ENCODE measurements around the gene CCP110.

Gene CCP110

DNA sequence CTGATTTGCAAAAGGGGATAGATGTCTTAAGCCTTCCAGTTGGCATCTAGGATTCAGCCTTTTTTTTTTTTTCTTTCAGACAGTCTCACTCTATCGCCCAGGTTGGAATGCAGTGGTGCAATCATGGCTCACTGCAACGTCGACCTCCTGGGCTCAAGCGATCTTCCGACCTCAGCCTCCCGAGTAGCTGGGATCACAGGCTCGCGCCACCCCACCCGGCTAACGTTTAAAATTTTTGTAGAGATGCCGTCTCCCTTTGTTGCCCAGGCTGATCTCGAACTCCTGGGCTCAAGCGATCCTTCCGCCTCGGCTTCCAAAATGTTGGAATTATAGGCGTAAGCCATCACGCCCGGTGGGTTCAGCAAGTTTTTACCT lies 571 bp upstream of the CCP110 start:
- H2AFZ ChIP-seq (ENCODE audit: low read length) = no peak overlapping the region
- H3K79me2 ChIP-seq (ENCODE audit: insufficient read depth, low read length) = peaks cover 44% of the 10 kb centered on the region
- 0 out of 2 replicates have a peak, but pooled peaks cover 4% of the 10 kb centered on the region for H3F3A ChIP-seq (ENCODE audit: insufficient read depth, low read length)
- TF ChIP-seq EZH2 (IDR thresholded peaks at IDR 0.05; ENCODE audit: borderline replicate concordance, low read length) = no peak
- TF ChIP-seq, protein P1, sequence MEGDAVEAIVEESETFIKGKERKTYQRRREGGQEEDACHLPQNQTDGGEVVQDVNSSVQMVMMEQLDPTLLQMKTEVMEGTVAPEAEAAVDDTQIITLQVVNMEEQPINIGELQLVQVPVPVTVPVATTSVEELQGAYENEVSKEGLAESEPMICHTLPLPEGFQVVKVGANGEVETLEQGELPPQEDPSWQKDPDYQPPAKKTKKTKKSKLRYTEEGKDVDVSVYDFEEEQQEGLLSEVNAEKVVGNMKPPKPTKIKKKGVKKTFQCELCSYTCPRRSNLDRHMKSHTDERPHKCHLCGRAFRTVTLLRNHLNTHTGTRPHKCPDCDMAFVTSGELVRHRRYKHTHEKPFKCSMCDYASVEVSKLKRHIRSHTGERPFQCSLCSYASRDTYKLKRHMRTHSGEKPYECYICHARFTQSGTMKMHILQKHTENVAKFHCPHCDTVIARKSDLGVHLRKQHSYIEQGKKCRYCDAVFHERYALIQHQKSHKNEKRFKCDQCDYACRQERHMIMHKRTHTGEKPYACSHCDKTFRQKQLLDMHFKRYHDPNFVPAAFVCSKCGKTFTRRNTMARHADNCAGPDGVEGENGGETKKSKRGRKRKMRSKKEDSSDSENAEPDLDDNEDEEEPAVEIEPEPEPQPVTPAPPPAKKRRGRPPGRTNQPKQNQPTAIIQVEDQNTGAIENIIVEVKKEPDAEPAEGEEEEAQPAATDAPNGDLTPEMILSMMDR (IDR thresholded peaks at IDR 0.05; ENCODE audit: low read length) = no peak
- H4K20me1 ChIP-seq (ENCODE audit: insufficient read depth, low read length) = no peaks in the 10 kb centered on the region
- H3K9me2 ChIP-seq (ENCODE audit: low read depth, low read length) = no peaks in the 10 kb centered on the region
- peak overlapping the region; percentile 29; the same call in 1 of the 2 replicates for H3K4me2 ChIP-seq (ENCODE audit: low read length)
- no peak overlapping the region for H3K9ac ChIP-seq (ENCODE audit: low read length)
- H3K4me3 ChIP-seq (ENCODE audit: low read depth, low read length, poor library complexity, severe bottlenecking) = no peak overlapping the region
- no peaks in the 10 kb centered on the region for H3K27me3 ChIP-seq (ENCODE audit: insufficient read depth, low read length)
- H3K36me3 ChIP-seq (ENCODE audit: insufficient read depth, low read length) = peaks cover 6% of the 10 kb centered on the region; the same call in 1 of the 2 replicates
- peaks cover 57% of the 10 kb centered on the region for H3K4me1 ChIP-seq (ENCODE audit: insufficient read depth, low read length, severe bottlenecking)
- H3K9me3 ChIP-seq (ENCODE audit: low read length) = no peaks in the 10 kb centered on the region
- peak overlapping the region; percentile 69 for H3K27ac ChIP-seq (ENCODE audit: low read depth, low read length, poor library complexity, severe bottlenecking)

DNA sequence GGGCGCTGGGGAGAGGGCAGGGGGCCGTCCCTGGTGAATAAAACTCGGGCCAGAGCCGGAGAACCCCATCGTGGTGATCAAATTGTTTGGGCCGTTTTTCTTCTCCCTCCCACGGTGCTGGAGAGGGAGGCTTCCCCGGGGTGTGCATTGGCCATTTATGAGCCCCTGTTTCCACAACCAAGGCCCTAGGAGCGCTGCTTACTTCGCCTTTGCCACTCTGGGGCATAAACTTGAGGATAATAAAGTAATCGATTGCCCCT lies 544 bp downstream of the CCP110 start:
- Histone ChIP-seq H3F3A (ENCODE audit: insufficient read depth, low read length) (0 out of 2 replicates have a peak, but pooled peaks cover 4% of the 10 kb centered on the region), H4K20me1 (ENCODE audit: insufficient read depth, low read length) (no peaks in the 10 kb centered on the region), H3K4me2 (ENCODE audit: low read length) (peak overlapping the region; percentile 97), H2AFZ (ENCODE audit: low read length) (no peak overlapping the region), H3K27me3 (ENCODE audit: insufficient read depth, low read length) (no peaks in the 10 kb centered on the region), H3K4me3 (ENCODE audit: low read depth, low read length, poor library complexity, severe bottlenecking) (peak overlapping the region; percentile 99), H3K9ac (ENCODE audit: low read length) (peak overlapping the region; percentile 88), H3K36me3 (ENCODE audit: insufficient read depth, low read length) (peaks cover 17% of the 10 kb centered on the region; the same call in 1 of the 2 replicates), H3K79me2 (ENCODE audit: insufficient read depth, low read length) (peaks cover 40% of the 10 kb centered on the region), H3K9me3 (ENCODE audit: low read length) (no peaks in the 10 kb centered on the region), H3K4me1 (ENCODE audit: insufficient read depth, low read length, severe bottlenecking) (peaks cover 49% of the 10 kb centered on the region), H3K9me2 (ENCODE audit: low read depth, low read length) (no peaks in the 10 kb centered on the region), H3K27ac (ENCODE audit: low read depth, low read length, poor library complexity, severe bottlenecking) (peak overlapping the region; percentile 59)
- TF ChIP-seq EZH2 (IDR thresholded peaks at IDR 0.05; ENCODE audit: borderline replicate concordance, low read length) = no peak
- TF ChIP-seq, protein P1 (IDR thresholded peaks at IDR 0.05; ENCODE audit: low read length) = no peak

DNA sequence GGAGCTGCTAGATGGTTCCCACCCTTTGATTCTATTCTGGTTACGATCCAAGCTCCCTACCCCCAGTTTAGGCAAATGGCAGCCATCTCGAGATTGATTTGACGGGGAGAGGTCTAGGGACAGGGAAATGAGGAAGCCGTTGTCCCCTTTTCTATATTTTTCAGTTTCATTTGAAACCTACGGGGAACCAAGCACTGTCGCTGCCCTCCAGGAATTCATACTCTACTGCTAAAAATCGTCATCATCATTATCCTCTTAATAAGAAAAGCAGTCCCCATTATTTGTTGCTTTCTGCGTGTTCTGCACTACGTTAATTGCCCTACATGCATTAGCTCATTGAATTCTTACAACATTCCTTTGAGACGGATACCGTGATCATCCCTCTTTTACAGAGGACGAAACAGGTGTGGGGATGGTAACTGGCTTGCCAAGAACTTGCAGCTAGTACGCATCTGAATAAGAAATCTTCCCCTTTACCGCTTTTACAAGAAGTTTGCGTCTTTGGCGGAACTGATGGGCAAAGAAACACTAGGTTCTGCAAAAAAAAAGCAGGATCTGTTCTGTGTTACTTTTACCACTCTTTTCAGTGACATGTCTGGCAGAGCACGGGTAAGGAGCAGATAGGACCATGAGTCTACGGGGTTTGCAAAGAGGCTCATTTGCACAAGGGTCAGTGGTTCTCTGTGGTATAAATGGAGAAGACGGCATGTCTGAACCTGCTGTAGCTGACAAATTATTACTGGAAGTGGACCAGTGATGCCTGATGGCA lies 1.1 kb downstream of the CCP110 start:
- TF ChIP-seq, protein P1 (IDR thresholded peaks at IDR 0.05; ENCODE audit: low read length) = no peak
- no peak for TF ChIP-seq EZH2 (IDR thresholded peaks at IDR 0.05; ENCODE audit: borderline replicate concordance, low read length)
- Histone ChIP-seq H2AFZ (ENCODE audit: low read length) (no peak overlapping the region), H3K27me3 (ENCODE audit: insufficient read depth, low read length) (no peaks in the 10 kb centered on the region), H3K9ac (ENCODE audit: low read length) (peak overlapping the region; percentile 88), H3K9me3 (ENCODE audit: low read length) (no peaks in the 10 kb centered on the region), H4K20me1 (ENCODE audit: insufficient read depth, low read length) (no peaks in the 10 kb centered on the region), H3K79me2 (ENCODE audit: insufficient read depth, low read length) (peaks cover 40% of the 10 kb centered on the region), H3F3A (ENCODE audit: insufficient read depth, low read length) (0 out of 2 replicates have a peak, but pooled peaks cover 4% of the 10 kb centered on the region), H3K4me1 (ENCODE audit: insufficient read depth, low read length, severe bottlenecking) (peaks cover 45% of the 10 kb centered on the region), H3K4me3 (ENCODE audit: low read depth, low read length, poor library complexity, severe bottlenecking) (peak overlapping the region; percentile 99), H3K36me3 (ENCODE audit: insufficient read depth, low read length) (peaks cover 20% of the 10 kb centered on the region; the same call in 1 of the 2 replicates), H3K27ac (ENCODE audit: low read depth, low read length, poor library complexity, severe bottlenecking) (peak overlapping the region; percentile 59), H3K9me2 (ENCODE audit: low read depth, low read length) (no peaks in the 10 kb centered on the region), H3K4me2 (ENCODE audit: low read length) (peak overlapping the region; percentile 97)
